MM.1S (cell line): ENCODE measurements around the gene MMP23B.

Experiments
- DNase-seq: peaks from one replicate; pipeline ENCODE4 v3.0.0-alpha.2; 2015
- H2AFZ ChIP-seq: fragments of 300-600 bp; sonication (generic); 2 replicates; pipeline ENCODE4 v1.6.0; 2016; ENCODE audit warnings: antibody characterized with exemption, low read length
- H3F3A ChIP-seq: fragments of 300-600 bp; sonication (generic); 2 replicates; pipeline ENCODE4 v1.6.1; 2016; ENCODE audit warnings: mild to moderate bottlenecking, antibody characterized with exemption, low read length, moderate library complexity, mixed read lengths; ENCODE audit not compliant: insufficient read depth
- H3K27ac ChIP-seq: fragments of 300-600 bp; sonication (generic); 2 replicates; pipeline ENCODE4 v1.5.1; 2016; ENCODE audit warnings: mild to moderate bottlenecking, low read length
- H3K27me3 ChIP-seq: fragments of 300-600 bp; sonication (generic); replicated peaks from 2 replicates; pipeline ENCODE4 v1.6.0; 2016; ENCODE audit warnings: low read length; ENCODE audit not compliant: insufficient read depth
- H3K36me3 ChIP-seq: fragments of 300-600 bp; sonication (generic); replicated peaks from 2 replicates; pipeline ENCODE4 v1.6.1; 2016; ENCODE audit warnings: mild to moderate bottlenecking, low read length, mixed read lengths; ENCODE audit not compliant: insufficient read depth
- H3K4me1 ChIP-seq: fragments of 300-600 bp; sonication (generic); 2 replicates; pipeline ENCODE4 v1.6.1; 2016; ENCODE audit warnings: low read length, mixed read lengths
- H3K4me2 ChIP-seq: fragments of 300-600 bp; sonication (generic); 2 replicates; pipeline ENCODE4 v1.6.0; 2016; ENCODE audit warnings: low read depth, low read length
- H3K4me3 ChIP-seq: fragments of 300-600 bp; sonication (generic); 2 replicates; pipeline ENCODE4 v1.5.1; 2016; ENCODE audit warnings: low read length, mixed read lengths
- H3K79me2 ChIP-seq: fragments of 300-600 bp; sonication (generic); 2 replicates; pipeline ENCODE4 v1.6.1; 2016; ENCODE audit warnings: mixed run types, low read length, mixed read lengths
- H3K9ac ChIP-seq: fragments of 300-600 bp; sonication (generic); 2 replicates; pipeline ENCODE4 v1.6.1; 2016; ENCODE audit warnings: low read length, mixed read lengths
- H3K9me2 ChIP-seq: fragments of 300-600 bp; sonication (generic); replicated peaks from 2 replicates; pipeline ENCODE4 v1.6.1; 2016; ENCODE audit warnings: mild to moderate bottlenecking, low read length, mixed read lengths; ENCODE audit not compliant: insufficient read depth
- H3K9me3 ChIP-seq: fragments of 300-600 bp; sonication (generic); replicated peaks from 2 replicates; pipeline ENCODE4 v1.6.1; 2016; ENCODE audit warnings: mild to moderate bottlenecking, low read length, mixed read lengths; ENCODE audit not compliant: insufficient read depth
- H4K20me1 ChIP-seq: fragments of 300-600 bp; sonication (generic); 2 replicates; pipeline ENCODE4 v1.6.1; 2016; ENCODE audit warnings: mild to moderate bottlenecking, low read length, moderate library complexity, mixed read lengths; ENCODE audit not compliant: insufficient read depth
- CTCF ChIP-seq: fragments of 300-600 bp; sonication (generic); IDR thresholded peaks from 2 replicates; pipeline ENCODE4 v1.5.1; 2016; ENCODE audit warnings: antibody characterized with exemption, low read length, mixed read lengths
- EZH2 ChIP-seq: fragments of 300-600 bp; sonication (generic); optimal IDR thresholded peaks from 2 replicates; pipeline ENCODE3; 2017; ENCODE audit warnings: low read depth, mild to moderate bottlenecking, antibody characterized with exemption, low read length, mixed read lengths
- EZH2phosphoT487 ChIP-seq: fragments of 300-600 bp; sonication (generic); IDR thresholded peaks from 2 replicates; pipeline ENCODE4 v1.6.1; 2018; ENCODE audit warnings: antibody characterized with exemption, low read length

Gene MMP23B

GRCh38 chr1:1631782-1632420 is at the start of gene MMP23B:
TSS of gene MMP23B (plus strand) at chr1:1632173. CDS start at chr1:1632219, 46 bp downstream.
- Histone ChIP-seq H3K4me1 (peaks cover 4% of the 10 kb centered on the region; the same call in 1 of the 2 replicates), H3K27ac (no peak within 1 kb of the TSS), H3K27me3 (peaks cover 13% of the 10 kb centered on the region), H3K9me2 (no peaks in the 10 kb centered on the region), H3K4me2 (no peak within 1 kb of the TSS), H3K9ac (no peak within 1 kb of the TSS), H4K20me1 (no peaks in the 10 kb centered on the region), H3K9me3 (no peaks in the 10 kb centered on the region), H3K36me3 (no peaks in the 10 kb centered on the region), H3K4me3 (no peak within 1 kb of the TSS), H2AFZ (no peak within 1 kb of the TSS), H3K79me2 (no peaks in the 10 kb centered on the region), H3F3A (no peaks in the 10 kb centered on the region)
- DNase-seq, result no peak
- TF ChIP-seq EZH2, result no peak
- TF ChIP-seq CTCF, result no peak
- TF ChIP-seq EZH2phosphoT487, result no peak

GRCh38 chr1:1582585-1583346 is 49.2 kb upstream of the MMP23B start:
- Histone ChIP-seq H3K9ac (no peak overlapping the region), H3K4me2 (peak overlapping the region; percentile 10; the same call in 1 of the 2 replicates), H3K9me3 (no peaks in the 10 kb centered on the region), H3K9me2 (no peaks in the 10 kb centered on the region), H3K27me3 (peaks cover 76% of the 10 kb centered on the region), H2AFZ (no peak overlapping the region), H3K4me1 (no peaks in the 10 kb centered on the region), H3K27ac (no peak overlapping the region), H3K79me2 (no peaks in the 10 kb centered on the region), H3K36me3 (no peaks in the 10 kb centered on the region), H3K4me3 (no peak overlapping the region), H3F3A (no peaks in the 10 kb centered on the region), H4K20me1 (no peaks in the 10 kb centered on the region)
- DNase-seq, result no peak
- TF ChIP-seq EZH2phosphoT487, result no peak
- TF ChIP-seq EZH2, result no peak
- TF ChIP-seq CTCF, result no peak

GRCh38 chr1:1583347-1584010 is 48.5 kb upstream of the MMP23B start:
- Histone ChIP-seq H3K4me1 (no peaks in the 10 kb centered on the region), H3K4me2 (peak overlapping the region; percentile 10; the same call in 1 of the 2 replicates), H3K4me3 (no peak overlapping the region), H3K27ac (no peak overlapping the region), H3K36me3 (no peaks in the 10 kb centered on the region), H3K27me3 (peaks cover 74% of the 10 kb centered on the region), H3K9ac (no peak overlapping the region), H3K9me3 (no peaks in the 10 kb centered on the region), H4K20me1 (no peaks in the 10 kb centered on the region), H2AFZ (no peak overlapping the region), H3K9me2 (no peaks in the 10 kb centered on the region), H3F3A (no peaks in the 10 kb centered on the region), H3K79me2 (no peaks in the 10 kb centered on the region)
- DNase-seq, result no peak
- TF ChIP-seq EZH2phosphoT487 (no peak), EZH2 (no peak), CTCF (no peak)
